WERI-Rb-1 (cell line): ENCODE measurements around the gene CCNL1.

Source experiments
- DNase-seq: peaks from one replicate; pipeline ENCODE4 v3.0.0-alpha.2; 2020
- H3K27ac ChIP-seq: fragments of 250-450 bp; sonication (Bioruptor Pico); 2 replicates; pipeline ENCODE4 v1.5.1; 2020; ENCODE audit warnings: mild to moderate bottlenecking, moderate library complexity
- H3K27me3 ChIP-seq: fragments of 250-450 bp; sonication (Bioruptor Pico); 2 replicates; pipeline ENCODE4 v1.5.1; 2021; ENCODE audit warnings: mild to moderate bottlenecking, low read depth, moderate library complexity; ENCODE audit not compliant: insufficient read depth, severe bottlenecking
- H3K36me3 ChIP-seq: fragments of 250-450 bp; sonication (Bioruptor Pico); 2 replicates; pipeline ENCODE4 v1.5.1; 2020; ENCODE audit warnings: mild to moderate bottlenecking, moderate library complexity
- H3K4me3 ChIP-seq: 2 replicates; pipeline ENCODE4 v1.5.1; 2011; ENCODE audit warnings: low read depth, mild to moderate bottlenecking, control low read depth, low read length
- H3K9me3 ChIP-seq: fragments of 250-450 bp; sonication (Bioruptor Pico); 2 replicates; pipeline ENCODE4 v1.5.1; 2021; ENCODE audit warnings: mild to moderate bottlenecking, moderate library complexity; ENCODE audit not compliant: severe bottlenecking
- TF ChIP-seq, protein P1 (sequence below): IDR thresholded peaks from 2 replicates; pipeline ENCODE4 v1.5.1; 2011; ENCODE audit warnings: low read depth, mild to moderate bottlenecking, control low read depth, inconsistent platforms, low read length

CCNL1 gene

DNA sequence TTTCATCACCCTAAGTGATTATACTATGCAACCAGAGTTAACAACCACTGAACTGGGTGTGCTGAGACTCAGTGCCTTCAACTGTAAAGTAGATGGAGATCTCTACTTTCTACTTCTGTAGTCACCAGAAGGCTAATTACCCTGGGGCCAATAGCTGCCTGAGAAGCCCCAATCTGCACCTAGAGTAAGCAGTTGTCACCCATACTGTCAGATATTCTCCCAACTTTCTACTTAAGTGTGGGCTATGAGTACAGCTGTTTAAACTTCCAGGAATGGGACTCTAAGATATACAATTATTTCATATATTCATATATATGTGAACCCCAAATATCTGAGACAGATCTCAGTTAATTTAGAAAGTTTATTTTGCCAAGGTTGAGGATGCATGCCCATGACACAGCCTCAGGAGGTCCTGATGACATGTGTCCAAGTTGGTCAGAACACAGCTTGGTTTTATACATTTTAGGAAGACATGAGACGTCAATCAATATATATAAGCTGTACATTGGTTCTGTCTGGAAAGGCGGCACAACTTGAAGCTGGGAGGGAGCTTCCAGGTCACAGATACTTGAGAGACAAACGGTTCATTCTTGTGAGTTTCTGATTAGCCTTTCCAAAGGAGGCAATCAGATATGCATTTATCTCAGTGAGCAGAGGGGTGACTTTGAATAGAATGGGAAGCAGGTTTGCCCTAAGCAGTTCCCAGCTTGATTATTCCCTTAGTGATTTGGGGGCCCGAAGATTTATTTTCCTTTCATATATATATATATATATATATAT lies 41.9 kb downstream of the CCNL1 start:
- no peak for DNase-seq

DNA sequence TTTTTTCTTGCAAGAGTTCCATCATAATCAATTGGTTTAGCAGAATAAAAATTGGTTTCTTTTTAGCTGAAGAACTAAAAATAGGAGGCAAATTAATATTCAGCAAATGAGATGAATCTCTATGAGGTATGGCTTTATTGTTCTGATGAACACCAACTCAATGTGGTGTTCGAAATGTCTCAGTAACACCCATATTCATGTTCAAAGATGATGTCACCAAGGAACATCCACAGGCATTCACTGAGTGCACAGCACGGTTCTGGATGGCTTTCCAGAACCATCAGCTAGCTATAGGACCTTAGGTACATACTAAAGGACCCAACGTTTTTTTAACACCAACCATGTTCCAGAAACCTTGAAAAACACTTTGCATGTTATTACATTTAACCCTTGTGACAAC lies 42.7 kb downstream of the CCNL1 start:
- DNase-seq = no peak
- Histone ChIP-seq H3K9me3 (no peaks in the 10 kb centered on the region), H3K27ac (no peak overlapping the region), H3K27me3 (no peaks in the 10 kb centered on the region), H3K4me3 (no peak overlapping the region), H3K36me3 (no peaks in the 10 kb centered on the region)
- TF ChIP-seq, protein P1, sequence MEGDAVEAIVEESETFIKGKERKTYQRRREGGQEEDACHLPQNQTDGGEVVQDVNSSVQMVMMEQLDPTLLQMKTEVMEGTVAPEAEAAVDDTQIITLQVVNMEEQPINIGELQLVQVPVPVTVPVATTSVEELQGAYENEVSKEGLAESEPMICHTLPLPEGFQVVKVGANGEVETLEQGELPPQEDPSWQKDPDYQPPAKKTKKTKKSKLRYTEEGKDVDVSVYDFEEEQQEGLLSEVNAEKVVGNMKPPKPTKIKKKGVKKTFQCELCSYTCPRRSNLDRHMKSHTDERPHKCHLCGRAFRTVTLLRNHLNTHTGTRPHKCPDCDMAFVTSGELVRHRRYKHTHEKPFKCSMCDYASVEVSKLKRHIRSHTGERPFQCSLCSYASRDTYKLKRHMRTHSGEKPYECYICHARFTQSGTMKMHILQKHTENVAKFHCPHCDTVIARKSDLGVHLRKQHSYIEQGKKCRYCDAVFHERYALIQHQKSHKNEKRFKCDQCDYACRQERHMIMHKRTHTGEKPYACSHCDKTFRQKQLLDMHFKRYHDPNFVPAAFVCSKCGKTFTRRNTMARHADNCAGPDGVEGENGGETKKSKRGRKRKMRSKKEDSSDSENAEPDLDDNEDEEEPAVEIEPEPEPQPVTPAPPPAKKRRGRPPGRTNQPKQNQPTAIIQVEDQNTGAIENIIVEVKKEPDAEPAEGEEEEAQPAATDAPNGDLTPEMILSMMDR = no peak

More for the DNA sequence above, 41.9 kb downstream of the CCNL1 start:
- no peaks in the 10 kb centered on the region for H3K27me3 ChIP-seq
- H3K36me3 ChIP-seq = no peaks in the 10 kb centered on the region
- TF ChIP-seq, protein P1 = no peak
- H3K9me3 ChIP-seq = no peaks in the 10 kb centered on the region
- H3K27ac ChIP-seq = no peak overlapping the region
- H3K4me3 ChIP-seq = no peak overlapping the region

DNA sequence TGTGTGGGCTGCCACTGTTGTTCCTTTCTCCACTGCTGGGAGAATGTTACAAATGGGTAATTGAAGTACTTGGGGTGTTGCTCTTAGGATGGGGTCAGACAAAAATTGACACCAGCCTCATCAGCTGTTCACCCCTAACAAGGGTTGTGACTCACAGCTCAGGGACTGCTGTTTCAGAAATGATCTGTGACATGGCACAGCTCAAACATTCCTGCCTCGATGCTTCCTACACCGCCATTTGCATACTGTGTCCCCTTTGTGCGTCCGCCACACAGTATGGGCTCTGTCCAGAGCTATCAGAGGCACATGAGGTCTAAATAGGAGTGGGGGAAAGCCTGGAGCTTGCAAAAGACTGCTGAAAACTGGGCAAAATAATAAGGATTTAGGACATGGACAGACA lies 43.9 kb downstream of the CCNL1 start:
- DNase-seq = no peak
- Histone ChIP-seq H3K4me3 (no peak overlapping the region), H3K9me3 (no peaks in the 10 kb centered on the region), H3K27ac (no peak overlapping the region), H3K27me3 (no peaks in the 10 kb centered on the region), H3K36me3 (no peaks in the 10 kb centered on the region)
- TF ChIP-seq, protein P1 = no peak

DNA sequence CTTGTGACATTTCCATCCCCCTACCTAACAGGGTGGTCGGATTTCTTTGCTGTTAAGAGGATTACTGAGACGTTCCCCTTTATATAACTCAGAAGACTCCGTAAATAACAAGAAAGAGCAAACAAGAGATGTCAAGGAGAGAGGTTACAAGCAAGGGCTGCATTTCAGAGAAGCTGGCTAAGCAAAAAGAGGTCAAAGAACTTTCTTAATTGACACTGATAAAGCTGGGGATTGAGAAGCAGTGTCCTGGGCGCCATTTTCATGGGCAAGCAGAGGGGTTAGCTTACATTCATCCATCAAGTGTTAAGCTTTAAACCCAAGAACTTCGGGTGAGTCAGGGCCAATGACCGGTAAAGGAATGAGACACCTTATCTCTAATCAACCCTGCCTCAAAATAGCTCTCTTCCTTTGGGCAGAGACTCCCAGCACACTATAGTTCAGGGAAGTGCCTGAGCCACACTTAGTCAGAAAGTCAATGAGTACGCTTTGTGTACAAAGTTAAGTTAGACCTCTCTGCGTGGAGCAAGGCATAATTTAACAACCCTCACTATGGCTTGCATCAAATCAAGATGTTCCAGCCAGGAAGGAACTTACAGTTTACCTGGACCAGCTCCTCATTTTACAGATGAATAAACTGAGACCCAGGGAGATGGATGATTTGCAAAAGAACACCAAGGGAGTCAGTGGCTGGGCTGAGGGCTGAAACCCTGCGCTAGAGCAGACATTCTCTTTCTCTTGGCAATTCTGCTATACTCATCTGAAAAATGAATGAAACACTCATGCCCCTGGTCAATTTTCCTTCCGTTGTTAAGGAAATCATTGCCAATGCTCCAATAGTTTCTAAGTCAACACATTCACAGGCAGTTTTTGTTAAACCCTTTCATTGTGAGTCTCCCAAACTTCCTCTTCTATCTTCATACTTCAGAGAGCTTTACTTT lies 44.6 kb downstream of the CCNL1 start:
- Histone ChIP-seq H3K36me3 (no peaks in the 10 kb centered on the region), H3K27ac (peak overlapping the region; percentile 68), H3K27me3 (no peaks in the 10 kb centered on the region), H3K9me3 (no peaks in the 10 kb centered on the region), H3K4me3 (peak overlapping the region; percentile 42)
- TF ChIP-seq, protein P1 = no peak
- DNase-seq = peak; percentile 67

DNA sequence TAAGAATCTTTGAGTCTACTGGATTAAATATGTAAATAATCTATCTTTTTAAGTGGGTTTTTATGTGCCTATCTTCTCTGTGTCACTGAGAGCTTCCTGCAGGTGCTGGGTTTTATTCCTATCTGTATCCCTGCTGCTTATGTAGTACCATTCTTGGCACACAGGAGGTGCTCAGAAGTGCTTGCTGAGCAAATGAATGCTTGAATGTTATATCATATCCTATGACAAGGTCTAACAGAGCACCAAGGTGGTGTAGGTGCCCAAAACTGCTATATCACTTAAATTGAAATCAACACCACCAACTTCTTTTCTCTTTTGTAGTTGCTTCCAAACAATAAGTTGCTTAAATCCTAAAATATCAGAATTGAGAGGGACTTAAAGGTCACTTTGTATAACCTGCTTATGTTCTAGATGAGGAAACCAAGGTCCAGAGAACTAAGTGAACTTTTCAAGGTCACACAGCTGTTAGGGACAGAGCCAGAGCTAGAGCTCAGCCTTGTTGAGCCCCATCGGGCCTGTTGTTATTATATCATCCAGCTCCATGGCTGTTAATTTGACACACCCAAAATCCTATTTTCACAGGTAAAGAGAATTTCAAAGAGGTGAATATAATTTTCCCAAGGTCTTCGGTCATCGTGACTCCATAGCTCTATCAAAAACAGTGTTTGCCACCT lies 46.0 kb downstream of the CCNL1 start:
- Histone ChIP-seq H3K27ac (no peak overlapping the region), H3K27me3 (no peaks in the 10 kb centered on the region), H3K36me3 (no peaks in the 10 kb centered on the region), H3K4me3 (no peak overlapping the region), H3K9me3 (no peaks in the 10 kb centered on the region)
- TF ChIP-seq, protein P1 = 0 out of 2 replicates have a peak, but pooled peaks have one; percentile 11
- DNase-seq = no peak
